Type B pancreatic cell (in vitro differentiated cells): Measurements from ENCODE around the gene UPP1. TPM values are rescaled to one million over a fixed set of nuclear protein-coding genes. Genes with fewer than 3 reads are reported as not detected.

Experiments
- DNase-seq: peaks from one replicate; pipeline ENCODE4 v3.0.0; 2021; ENCODE audit warnings: mixed read lengths; ENCODE audit not compliant: unreplicated experiment; ENCODE audit errors: extremely low spot score
- H3K27ac Mint-ChIP-seq: 2 replicates; pipeline ENCODE4 v1.8.0; 2021; ENCODE audit warnings: mild to moderate bottlenecking, mixed read lengths
- H3K27me3 Mint-ChIP-seq: 2 replicates; pipeline ENCODE4 v1.8.0; 2021; ENCODE audit warnings: mixed read lengths
- H3K36me3 Mint-ChIP-seq: 2 replicates; pipeline ENCODE4 v1.8.0; 2021; ENCODE audit warnings: mixed read lengths
- H3K4me1 Mint-ChIP-seq: one replicate; pipeline ENCODE4 v1.8.0; 2021; ENCODE audit warnings: mixed read lengths; ENCODE audit not compliant: unreplicated experiment
- H3K4me3 Mint-ChIP-seq: 2 replicates; pipeline ENCODE4 v1.8.0; 2021; ENCODE audit warnings: mild to moderate bottlenecking, mixed read lengths
- H3K9me3 Mint-ChIP-seq: 2 replicates; pipeline ENCODE4 v1.8.0; 2021; ENCODE audit warnings: mixed read lengths
- total RNA-seq: library from RNA; stranded (reverse); gene quantifications from 2 replicates; pipeline ENCODE4 v1.2.1, GENCODE V29; 2021; ENCODE audit warnings: low replicate concordance
- TF ChIP-seq, protein P1 (sequence below): fragments of 200-600 bp; sonication (generic); conservative IDR thresholded peaks from 2 replicates; pipeline ENCODE4 v1.5.0; 2021; ENCODE audit warnings: antibody characterized with exemption, mild to moderate bottlenecking

The UPP1 gene
- total RNA-seq, 1 donor from 2014 or later = 14.3 TPM

DNA sequence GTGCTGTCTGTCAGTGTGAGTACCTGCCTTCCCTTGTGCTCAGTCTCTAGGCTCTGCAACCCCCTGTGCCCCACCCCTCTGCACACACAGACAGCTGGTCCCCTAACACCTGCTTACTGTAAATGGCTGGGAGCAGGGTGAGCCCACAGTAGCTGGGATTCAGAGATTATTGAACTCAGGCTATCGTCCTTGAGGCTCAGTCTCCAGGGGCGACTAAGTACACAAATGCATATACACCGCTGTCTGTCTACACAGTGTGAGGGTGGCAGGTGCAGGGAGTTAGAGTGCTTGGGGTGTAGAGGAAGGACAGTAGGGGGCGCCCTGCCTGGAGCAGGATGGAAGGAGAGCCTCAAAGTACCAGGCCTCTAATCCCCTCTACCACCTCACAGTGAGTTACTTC, 12.9 kb downstream of the UPP1 start:
- Mint-ChIP-seq H3K27me3 (no peaks in the 10 kb centered on the region), H3K27ac (no peak overlapping the region), H3K9me3 (no peaks in the 10 kb centered on the region), H3K4me1 (peaks cover 5% of the 10 kb centered on the region), H3K36me3 (no peaks in the 10 kb centered on the region), H3K4me3 (no peak overlapping the region)
- TF ChIP-seq, protein P1, sequence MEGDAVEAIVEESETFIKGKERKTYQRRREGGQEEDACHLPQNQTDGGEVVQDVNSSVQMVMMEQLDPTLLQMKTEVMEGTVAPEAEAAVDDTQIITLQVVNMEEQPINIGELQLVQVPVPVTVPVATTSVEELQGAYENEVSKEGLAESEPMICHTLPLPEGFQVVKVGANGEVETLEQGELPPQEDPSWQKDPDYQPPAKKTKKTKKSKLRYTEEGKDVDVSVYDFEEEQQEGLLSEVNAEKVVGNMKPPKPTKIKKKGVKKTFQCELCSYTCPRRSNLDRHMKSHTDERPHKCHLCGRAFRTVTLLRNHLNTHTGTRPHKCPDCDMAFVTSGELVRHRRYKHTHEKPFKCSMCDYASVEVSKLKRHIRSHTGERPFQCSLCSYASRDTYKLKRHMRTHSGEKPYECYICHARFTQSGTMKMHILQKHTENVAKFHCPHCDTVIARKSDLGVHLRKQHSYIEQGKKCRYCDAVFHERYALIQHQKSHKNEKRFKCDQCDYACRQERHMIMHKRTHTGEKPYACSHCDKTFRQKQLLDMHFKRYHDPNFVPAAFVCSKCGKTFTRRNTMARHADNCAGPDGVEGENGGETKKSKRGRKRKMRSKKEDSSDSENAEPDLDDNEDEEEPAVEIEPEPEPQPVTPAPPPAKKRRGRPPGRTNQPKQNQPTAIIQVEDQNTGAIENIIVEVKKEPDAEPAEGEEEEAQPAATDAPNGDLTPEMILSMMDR = no peak
- DNase-seq = no peak

DNA sequence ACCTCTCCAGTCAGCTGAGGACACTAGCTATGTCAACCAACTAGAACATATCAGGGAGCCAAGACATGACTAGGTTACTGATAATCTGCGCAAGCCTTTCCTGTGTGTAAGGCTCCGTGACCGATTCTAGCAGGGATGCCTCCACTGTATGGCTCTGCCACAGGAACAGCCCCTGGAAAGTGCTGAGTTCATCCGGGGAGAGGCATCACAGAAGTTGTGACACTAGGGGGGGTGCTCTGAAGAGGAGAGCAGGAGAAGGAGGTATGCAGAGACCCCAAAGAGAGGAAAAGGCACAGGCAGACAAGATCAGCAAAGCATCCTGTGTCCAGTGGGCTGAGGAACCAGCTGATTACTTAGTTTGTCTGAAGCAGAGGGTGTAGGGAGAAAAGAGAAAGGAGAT, 13.5 kb downstream of the UPP1 start:
- H3K4me3 Mint-ChIP-seq = no peak overlapping the region
- H3K9me3 Mint-ChIP-seq = no peaks in the 10 kb centered on the region
- no peak for DNase-seq
- TF ChIP-seq, protein P1 = no peak
- no peaks in the 10 kb centered on the region for H3K27me3 Mint-ChIP-seq
- peaks cover 5% of the 10 kb centered on the region for H3K4me1 Mint-ChIP-seq
- no peak overlapping the region for H3K27ac Mint-ChIP-seq
- H3K36me3 Mint-ChIP-seq = no peaks in the 10 kb centered on the region

DNA sequence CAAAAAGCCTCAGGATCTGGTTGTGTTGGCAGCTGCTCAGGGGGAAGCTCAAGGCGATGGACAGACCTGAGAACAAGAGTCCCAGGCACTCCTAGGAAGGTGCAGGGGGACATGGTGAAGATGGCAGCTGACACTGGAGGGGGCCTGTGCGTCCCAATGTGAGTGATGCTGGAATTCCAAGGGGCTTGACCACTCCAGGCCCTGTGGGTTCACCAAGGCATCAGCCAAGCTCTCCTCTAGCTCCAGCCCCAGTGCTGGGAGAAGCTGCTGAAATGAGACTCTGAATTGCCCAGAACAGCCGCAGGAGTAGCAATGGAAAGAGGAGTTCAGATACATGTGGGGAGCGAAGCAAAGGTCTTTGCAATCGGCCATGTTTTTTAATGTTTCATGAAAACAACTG, 16.0 kb downstream of the UPP1 start:
- TF ChIP-seq, protein P1 = no peak
- peaks cover 2% of the 10 kb centered on the region for H3K4me1 Mint-ChIP-seq
- H3K36me3 Mint-ChIP-seq = no peaks in the 10 kb centered on the region
- H3K27me3 Mint-ChIP-seq = no peaks in the 10 kb centered on the region
- DNase-seq = no peak
- no peaks in the 10 kb centered on the region for H3K9me3 Mint-ChIP-seq
- no peak overlapping the region for H3K27ac Mint-ChIP-seq
- no peak overlapping the region for H3K4me3 Mint-ChIP-seq

DNA sequence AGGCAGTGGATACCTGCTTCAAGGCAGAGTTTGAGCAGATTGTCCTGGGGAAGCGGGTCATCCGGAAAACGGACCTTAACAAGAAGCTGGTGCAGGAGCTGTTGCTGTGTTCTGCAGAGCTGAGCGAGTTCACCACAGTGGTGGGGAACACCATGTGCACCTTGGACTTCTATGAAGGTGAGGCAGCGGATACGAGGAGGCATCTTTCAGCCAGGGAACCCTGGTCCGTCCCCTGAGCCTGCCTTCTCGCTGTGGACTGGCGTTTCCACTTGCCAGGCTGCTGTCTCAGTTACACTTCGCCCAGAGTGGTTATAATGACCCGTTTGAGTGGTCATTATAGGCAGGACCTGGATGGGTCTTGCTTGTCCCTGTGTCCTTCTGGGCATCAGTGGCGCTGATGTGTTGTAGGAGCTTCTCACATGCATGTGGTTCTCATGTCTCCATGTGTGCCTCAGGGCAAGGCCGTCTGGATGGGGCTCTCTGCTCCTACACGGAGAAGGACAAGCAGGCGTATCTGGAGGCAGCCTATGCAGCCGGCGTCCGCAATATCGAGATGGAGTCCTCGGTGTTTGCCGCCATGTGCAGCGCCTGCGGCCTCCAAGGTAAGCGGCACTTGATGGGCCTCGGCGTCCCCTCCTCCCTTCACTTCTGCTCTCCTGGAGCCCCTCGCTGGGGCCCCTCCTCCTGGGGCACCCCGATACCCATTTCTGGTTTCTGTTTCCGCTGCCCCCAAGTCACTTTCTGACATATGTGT, 18.0 kb downstream of the UPP1 start:
- H3K27me3 Mint-ChIP-seq = no peaks in the 10 kb centered on the region
- no peaks in the 10 kb centered on the region for H3K36me3 Mint-ChIP-seq
- DNase-seq = no peak
- no peak overlapping the region for H3K4me3 Mint-ChIP-seq
- no peaks in the 10 kb centered on the region for H3K9me3 Mint-ChIP-seq
- TF ChIP-seq, protein P1 = no peak
- peaks cover 10% of the 10 kb centered on the region for H3K4me1 Mint-ChIP-seq
- no peak overlapping the region for H3K27ac Mint-ChIP-seq

DNA sequence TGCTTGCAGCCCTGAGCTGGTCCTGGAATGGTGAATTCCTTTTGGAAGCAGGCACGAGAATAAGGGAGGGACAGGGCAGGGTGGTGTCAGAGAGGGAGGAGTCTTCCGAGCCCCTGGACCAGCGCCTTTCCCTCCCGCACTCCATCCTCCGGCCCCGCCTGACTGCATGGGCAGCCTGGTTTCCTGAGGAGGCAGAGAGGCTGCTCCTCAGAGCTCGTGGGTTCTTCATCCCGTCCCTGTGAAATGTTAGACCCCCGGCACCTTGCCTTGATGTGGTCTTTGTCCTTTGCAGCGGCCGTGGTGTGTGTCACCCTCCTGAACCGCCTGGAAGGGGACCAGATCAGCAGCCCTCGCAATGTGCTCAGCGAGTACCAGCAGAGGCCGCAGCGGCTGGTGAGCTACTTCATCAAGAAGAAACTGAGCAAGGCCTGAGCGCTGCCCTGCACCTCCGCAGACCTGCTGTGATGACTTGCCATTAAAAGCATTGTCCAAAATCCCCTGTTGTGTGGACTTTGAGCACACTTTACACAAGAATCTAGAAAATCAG, 18.9 kb downstream of the UPP1 start:
- H3K4me1 Mint-ChIP-seq = peaks cover 16% of the 10 kb centered on the region
- DNase-seq = no peak
- no peaks in the 10 kb centered on the region for H3K9me3 Mint-ChIP-seq
- H3K27ac Mint-ChIP-seq = no peak overlapping the region
- H3K27me3 Mint-ChIP-seq = no peaks in the 10 kb centered on the region
- no peak overlapping the region for H3K4me3 Mint-ChIP-seq
- TF ChIP-seq, protein P1 = no peak
- no peaks in the 10 kb centered on the region for H3K36me3 Mint-ChIP-seq
